HG03045 (cell line): ENCODE data around the gene APOLD1.
"Not testable (repeated sequence)": the region's sequence is repeated elsewhere in the genome, so short reads cannot be mapped to it uniquely, and the experiment has no call there.

Experiments used
- ATAC-seq: cut with Tn5 transposase; IDR thresholded peaks from one replicate; pipeline ENCODE4 v1.9.1; 2021; ENCODE audit warnings: mild to moderate bottlenecking, moderate library complexity; ENCODE audit not compliant: unreplicated experiment

The APOLD1 gene

GRCh38 chr12:12806784-12807516 is 21.5 kb downstream of the APOLD1 start:
- ATAC-seq, result no peak

GRCh38 chr12:12807517-12807903 is 22.1 kb downstream of the APOLD1 start:
- not testable (repeated sequence) for ATAC-seq

- ATAC-seq, result no peak
Observed at GRCh38 chr12:12807970-12808702, 22.7 kb downstream of the APOLD1 start.

GRCh38 chr12:12810553-12811021 is 25.1 kb downstream of the APOLD1 start:
- no peak for ATAC-seq

GRCh38 chr12:12811343-12811742 is 25.9 kb downstream of the APOLD1 start:
- no peak for ATAC-seq

GRCh38 chr12:12812174-12812573 is 26.7 kb downstream of the APOLD1 start:
- ATAC-seq, result no peak

GRCh38 chr12:12812618-12813119 is 27.2 kb downstream of the APOLD1 start:
- ATAC-seq, result no peak

- peak; percentile 76 for ATAC-seq
Observed at GRCh38 chr12:12813120-12814101, 28.0 kb downstream of the APOLD1 start, which contains the start of gene DDX47. TSS of gene DDX47 (plus strand) at chr12:12813346. CDS start at chr12:12813368, 22 bp downstream.

GRCh38 chr12:12817616-12818015 is 32.2 kb downstream of the APOLD1 start:
- no peak for ATAC-seq

GRCh38 chr12:12818701-12819100 is 33.2 kb downstream of the APOLD1 start:
- no peak for ATAC-seq

GRCh38 chr12:12819221-12819620 is 33.8 kb downstream of the APOLD1 start:
- no peak for ATAC-seq

GRCh38 chr12:12819752-12820311 is 34.4 kb downstream of the APOLD1 start:
- ATAC-seq, result no peak

GRCh38 chr12:12820376-12820775 is 34.9 kb downstream of the APOLD1 start:
- ATAC-seq, result not testable (repeated sequence)

GRCh38 chr12:12821975-12822374 is 36.5 kb downstream of the APOLD1 start:
- peak; percentile 65 for ATAC-seq

GRCh38 chr12:12822886-12823285 is 37.4 kb downstream of the APOLD1 start:
- no peak for ATAC-seq

- ATAC-seq, result no peak
Observed at GRCh38 chr12:12823300-12823699, 37.8 kb downstream of the APOLD1 start.

GRCh38 chr12:12823811-12824210 is 38.4 kb downstream of the APOLD1 start:
- no peak for ATAC-seq

GRCh38 chr12:12835378-12836146 is 50.1 kb downstream of the APOLD1 start:
- ATAC-seq, result no peak

- ATAC-seq, result no peak
Observed at GRCh38 chr12:12836571-12836970, 51.1 kb downstream of the APOLD1 start.
